T-cell (primary cell): Measurements from ENCODE around the gene PDZK1. TPM values are rescaled to one million over a fixed set of nuclear protein-coding genes. Genes with fewer than 3 reads are reported as not detected.
"Not testable (repeated sequence)": the region's sequence is repeated elsewhere in the genome, so short reads cannot be mapped to it uniquely, and the experiment has no call there.

Experiments
- ATAC-seq, 4 experiments: fragments of 200-7000 bp in 3 of 4; fragments of 150-1000 bp in 1 of 4; cut with Tn5 transposase; replicated peaks in 1 of 4; 1 replicate in 3 of 4; 2 replicates in 1 of 4; pipeline ENCODE4 v1.10.0; 2021; ENCODE audit warnings: moderate library complexity in 3 of 4, mild to moderate bottlenecking in 2 of 4, moderate number of reproducible peaks in 1 of 4
- CTCF ChIA-PET, 2 donors: fragments of 300-600 bp; sonication (Branson Sonifier 250); formaldehyde crosslinking; loops; one replicate each; lab custom pipeline; 2022; ENCODE audit warnings: antibody characterized with exemption in 2 of 2; lab: Charles Lee
- POLR2A ChIA-PET, 2 donors: fragments of 300-600 bp; sonication (Branson Sonifier 250); formaldehyde crosslinking; loops; one replicate each; lab custom pipeline; 2022; ENCODE audit warnings: antibody characterized with exemption in 2 of 2; lab: Charles Lee
- DNase-seq, 35 experiments: peaks; one replicate each; pipeline versions ENCODE4 v3.0.0 to v3.0.0-alpha.2; 2013 to 2023
- H3K27ac ChIP-seq: one replicate; pipeline ENCODE4 v1.5.1; 2013; ENCODE audit warnings: low read length
- H3K27me3 ChIP-seq, 2 experiments: replicated peaks in 1 of 2; 1 replicate in 1 of 2; 2 replicates in 1 of 2; pipeline versions ENCODE4 v1.6.1 to v1.7.0; 2013; ENCODE audit warnings: low read length in 1 of 2, mixed read lengths in 1 of 2; ENCODE audit not compliant: control insufficient read depth in 2 of 2, insufficient read depth in 2 of 2; ENCODE audit errors: extremely low read depth in 1 of 2
- H3K36me3 ChIP-seq, 2 donors: 1 replicate in 1 of 2; 2 replicates in 1 of 2; pipeline versions ENCODE4 v1.6.1 to v1.7.0; 2013; ENCODE audit warnings: low read length in 1 of 2; ENCODE audit not compliant: control insufficient read depth in 2 of 2, insufficient read depth in 1 of 2; ENCODE audit errors: extremely low read depth in 1 of 2
- H3K4me1 ChIP-seq, 2 experiments: 1 replicate in 1 of 2; 2 replicates in 1 of 2; pipeline versions ENCODE4 v1.6.1 to v1.7.0; 2013; ENCODE audit warnings: low read length in 2 of 2, mixed read lengths in 1 of 2; ENCODE audit not compliant: insufficient read depth in 2 of 2, control insufficient read depth in 1 of 2; ENCODE audit errors: extremely low read depth in 1 of 2
- H3K4me3 ChIP-seq, 2 donors: 1 replicate in 1 of 2; 2 replicates in 1 of 2; pipeline versions ENCODE4 v1.5.1 to v1.7.0; 2013; ENCODE audit warnings: mild to moderate bottlenecking in 2 of 2, low read length in 1 of 2, moderate library complexity in 1 of 2; ENCODE audit not compliant: control insufficient read depth in 1 of 2; ENCODE audit errors: extremely low read depth in 1 of 2
- H3K9me3 ChIP-seq: 2 replicates; pipeline ENCODE4 v1.7.0; 2013
- H3K27ac Mint-ChIP-seq, 2 donors: one replicate each; pipeline ENCODE4 v1.8.0; 2020 to 2021; ENCODE audit warnings: mild to moderate bottlenecking in 2 of 2, mixed read lengths in 2 of 2
- H3K27me3 Mint-ChIP-seq, 2 donors: one replicate each; pipeline ENCODE4 v1.8.0; 2021 to 2022; ENCODE audit warnings: mixed read lengths in 2 of 2
- H3K36me3 Mint-ChIP-seq: one replicate; pipeline ENCODE4 v1.8.0; 2021; ENCODE audit warnings: mixed read lengths
- H3K4me1 Mint-ChIP-seq, 3 donors: one replicate each; pipeline ENCODE4 v1.8.0; 2020 to 2022; ENCODE audit warnings: mixed read lengths in 3 of 3, mild to moderate bottlenecking in 1 of 3
- H3K4me3 Mint-ChIP-seq, 3 donors: one replicate each; pipeline ENCODE4 v1.8.0; 2020 to 2022; ENCODE audit warnings: mild to moderate bottlenecking in 3 of 3, mixed read lengths in 3 of 3, moderate library complexity in 3 of 3
- H3K9me3 Mint-ChIP-seq, 3 donors: one replicate each; pipeline ENCODE4 v1.8.0; 2020 to 2022; ENCODE audit warnings: mixed read lengths in 3 of 3
- WGBS: methylation state at CpG from one replicate; pipeline ENCODE4 v1.1.5; 2013; ENCODE audit warnings: missing lambda C conversion rate; ENCODE audit not compliant: insufficient coverage; 5-methylcytosine and 5-hydroxymethylcytosine counted together
- total RNA-seq, 35 experiments: library from RNA in 6 of 35; stranded (reverse) in 6 of 35; fragments of 120-200 nt in 1 of 35; gene quantifications; one replicate each; pipeline versions ENCODE4 v1.2.1 to v1.2.4 and lab custom pipeline; 2013 to 2026

PDZK1 gene
- total RNA-seq, 5 donors from 2014 or later (not counting 1 experiment from before 2014, with no cell fraction given): 0.39 TPM; not detected in 4

DNA sequence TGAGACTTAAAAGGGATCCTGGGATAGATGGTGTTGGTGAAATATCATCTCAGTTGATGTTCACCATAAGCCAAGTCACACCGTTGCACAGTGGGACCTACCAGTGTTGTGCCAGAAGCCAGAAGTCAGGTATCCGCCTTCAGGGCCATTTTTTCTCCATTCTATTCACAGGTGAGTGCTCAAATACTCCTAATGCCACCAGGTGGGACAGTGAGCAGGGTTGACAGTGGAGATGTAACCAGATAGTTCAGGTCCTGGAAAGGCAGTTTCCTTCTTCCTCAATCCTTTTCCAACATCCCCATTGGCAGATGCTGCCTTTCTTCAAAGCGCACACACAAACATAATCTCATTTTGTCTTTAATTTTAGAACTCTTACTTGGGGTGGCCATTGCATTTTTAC lies 23.7 kb upstream of the PDZK1 start:
- H3K4me1 ChIP-seq: no peaks in the 10 kb centered on the region
- DNase-seq (no peak), ATAC-seq (no peak)
- peaks cover 0 to 14% of the 10 kb centered on the region in 2 donors for H3K36me3 ChIP-seq
- Mint-ChIP-seq H3K36me3 (peaks cover 5% of the 10 kb centered on the region), H3K4me1 (no peaks in the 10 kb centered on the region), H3K4me3 (no peak overlapping the region), H3K27me3 (no peaks in the 10 kb centered on the region), H3K27ac (no peak overlapping the region), H3K9me3 (no peaks in the 10 kb centered on the region)
- POLR2A ChIA-PET: no interaction called here
- CTCF ChIA-PET: no interaction called here
- H3K27ac ChIP-seq: no peak overlapping the region
- no peaks in the 10 kb centered on the region for H3K9me3 ChIP-seq
- H3K27me3 ChIP-seq: no peaks in the 10 kb centered on the region
- no peak overlapping the region for H3K4me3 ChIP-seq
- no CpG with 5 or more reads among the region's 3 CpGs for WGBS

DNA sequence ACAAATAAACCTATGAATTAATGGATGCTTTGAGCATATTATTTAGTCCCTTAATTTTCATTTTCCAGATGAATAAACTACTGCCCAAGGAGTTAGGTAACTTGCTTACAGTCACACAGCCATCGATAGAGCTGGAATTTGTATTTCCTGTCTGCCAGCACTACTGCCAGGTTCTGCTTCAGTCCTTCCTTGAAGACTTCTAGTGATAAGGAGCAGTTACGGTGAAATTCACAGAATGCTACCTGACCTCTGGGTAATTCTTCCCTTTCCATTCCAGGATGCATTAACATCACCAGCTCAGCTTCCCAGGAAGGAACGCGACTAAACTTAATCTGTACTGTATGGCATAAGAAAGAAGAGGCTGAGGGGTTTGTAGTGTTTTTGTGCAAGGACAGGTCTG lies 23.3 kb upstream of the PDZK1 start:
- no peaks in the 10 kb centered on the region for H3K4me1 Mint-ChIP-seq
- Histone ChIP-seq H3K4me3 (no peak overlapping the region), H3K9me3 (no peaks in the 10 kb centered on the region), H3K27ac (no peak overlapping the region), H3K4me1 (no peaks in the 10 kb centered on the region), H3K36me3 (peaks cover 0 to 14% of the 10 kb centered on the region in 2 donors), H3K27me3 (no peaks in the 10 kb centered on the region)
- ATAC-seq: no peak
- no peaks in the 10 kb centered on the region for H3K27me3 Mint-ChIP-seq
- no peak overlapping the region for H3K4me3 Mint-ChIP-seq
- no CpG with 5 or more reads among the region's 4 CpGs for WGBS
- CTCF ChIA-PET: no interaction called here
- no peak overlapping the region for H3K27ac Mint-ChIP-seq
- H3K9me3 Mint-ChIP-seq: no peaks in the 10 kb centered on the region
- H3K36me3 Mint-ChIP-seq: peaks cover 5% of the 10 kb centered on the region
- no peak for DNase-seq
- POLR2A ChIA-PET: no interaction called here

DNA sequence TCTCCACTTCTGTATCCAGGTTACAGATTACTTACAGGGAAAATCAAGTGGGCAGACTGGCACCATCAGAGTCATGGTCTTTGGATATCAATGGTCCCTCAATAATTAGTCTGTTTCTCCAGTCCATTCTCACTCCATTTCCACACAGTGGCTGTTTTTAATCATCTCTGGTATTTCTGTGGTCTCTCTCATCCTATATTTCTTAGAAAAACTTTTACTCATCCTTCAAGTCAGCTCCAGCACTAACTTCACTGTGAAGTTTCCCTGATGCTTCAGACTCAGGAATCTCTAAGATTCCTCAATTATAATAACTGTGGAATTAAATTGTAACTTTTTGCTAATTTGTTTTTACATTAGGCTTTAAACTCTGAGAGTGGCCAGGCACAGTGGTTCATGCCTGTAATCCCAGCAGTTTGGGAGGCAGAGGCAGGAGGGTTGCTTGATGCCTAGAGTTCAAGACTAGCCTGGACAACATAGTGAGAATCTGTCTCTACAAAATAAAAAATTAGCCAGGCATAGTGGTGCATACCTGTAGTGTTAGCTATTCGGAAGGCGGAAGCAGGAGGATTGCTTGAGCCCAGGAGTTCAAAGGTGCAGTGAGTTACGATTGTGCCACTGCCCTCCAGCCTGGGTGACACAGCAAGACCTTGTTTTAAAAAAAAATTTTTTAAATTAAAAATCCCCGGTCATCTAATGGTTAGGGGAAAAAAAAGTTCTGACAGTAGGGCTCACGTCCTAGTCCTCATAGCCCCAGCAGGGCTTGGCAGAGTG lies 22.7 kb upstream of the PDZK1 start:
- H3K4me1 ChIP-seq: no peaks in the 10 kb centered on the region
- H3K4me1 Mint-ChIP-seq: no peaks in the 10 kb centered on the region
- peaks cover 5% of the 10 kb centered on the region for H3K36me3 Mint-ChIP-seq
- no peak for DNase-seq
- 95% methylated on average over 4 of the region's 5 CpGs for WGBS
- POLR2A ChIA-PET: no interaction called here
- no peaks in the 10 kb centered on the region for H3K9me3 ChIP-seq
- H3K4me3 Mint-ChIP-seq: no peak overlapping the region
- peaks cover 0 to 14% of the 10 kb centered on the region in 2 donors for H3K36me3 ChIP-seq
- no peaks in the 10 kb centered on the region for H3K9me3 Mint-ChIP-seq
- no peak for ATAC-seq
- H3K27me3 Mint-ChIP-seq: no peaks in the 10 kb centered on the region
- no peak overlapping the region for H3K27ac Mint-ChIP-seq
- no peak overlapping the region for H3K27ac ChIP-seq
- no peaks in the 10 kb centered on the region for H3K27me3 ChIP-seq
- no peak overlapping the region for H3K4me3 ChIP-seq
- CTCF ChIA-PET: no interaction called here

DNA sequence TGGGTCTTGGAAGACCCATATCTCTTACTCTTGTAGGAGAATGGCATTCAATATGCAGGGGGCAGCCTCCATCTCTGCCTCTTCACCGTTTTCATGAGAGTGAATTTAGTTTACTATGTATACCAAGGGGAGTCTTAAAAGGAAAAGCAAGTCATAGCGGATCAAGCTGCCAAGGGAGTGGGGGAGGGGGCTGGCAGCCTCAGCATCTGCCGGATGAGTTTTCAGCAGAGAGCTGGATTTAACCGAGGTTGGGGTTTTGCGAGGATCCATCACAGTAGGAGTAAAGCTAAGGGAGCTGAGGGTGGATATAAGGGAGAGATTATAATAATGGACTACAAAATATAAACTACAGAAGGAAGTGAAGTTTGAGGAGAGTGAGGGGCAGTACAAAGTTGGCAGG lies 22.0 kb upstream of the PDZK1 start:
- no peaks in the 10 kb centered on the region for H3K27me3 ChIP-seq
- ChIA-PET CTCF (no interaction called here), POLR2A (no interaction called here)
- Mint-ChIP-seq H3K4me3 (no peak overlapping the region), H3K27me3 (no peaks in the 10 kb centered on the region), H3K9me3 (no peaks in the 10 kb centered on the region), H3K27ac (no peak overlapping the region), H3K4me1 (no peaks in the 10 kb centered on the region), H3K36me3 (peaks cover 5% of the 10 kb centered on the region)
- no peak overlapping the region for H3K27ac ChIP-seq
- H3K9me3 ChIP-seq: no peaks in the 10 kb centered on the region
- no CpG with 5 or more reads among the region's 5 CpGs for WGBS
- no peak for DNase-seq
- H3K4me3 ChIP-seq: no peak overlapping the region
- H3K4me1 ChIP-seq: no peaks in the 10 kb centered on the region
- ATAC-seq: no peak
- peaks cover 0 to 14% of the 10 kb centered on the region in 2 donors for H3K36me3 ChIP-seq

DNA sequence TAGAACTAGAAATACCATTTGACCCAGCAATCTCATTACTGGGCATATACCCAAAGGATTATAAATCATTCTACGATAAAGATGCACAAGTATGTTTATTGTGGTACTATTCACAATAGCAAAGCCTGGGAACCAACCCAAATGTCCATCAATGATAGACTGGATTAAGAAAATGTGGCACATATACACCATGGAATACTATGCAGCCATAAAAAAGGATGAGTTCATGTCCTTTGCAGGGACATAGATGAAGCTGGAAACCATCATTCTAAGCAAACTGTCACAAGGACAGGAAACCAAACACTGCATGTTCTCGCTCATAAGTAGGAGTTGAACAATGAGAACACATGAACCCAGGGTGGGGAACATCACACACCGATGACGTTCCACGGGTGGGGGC lies 19.0 kb upstream of the PDZK1 start:
- H3K27ac Mint-ChIP-seq, POLR2A ChIA-PET, DNase-seq, H3K4me3 Mint-ChIP-seq, H3K4me1 ChIP-seq, CTCF ChIA-PET, H3K27me3 Mint-ChIP-seq, H3K4me3 ChIP-seq, H3K36me3 Mint-ChIP-seq, H3K27ac ChIP-seq, H3K27me3 ChIP-seq, ATAC-seq, H3K9me3 ChIP-seq, H3K9me3 Mint-ChIP-seq, H3K4me1 Mint-ChIP-seq: not testable (repeated sequence)
- no CpG with 5 or more reads among the region's 5 CpGs for WGBS
- peaks cover 0 to 14% of the 10 kb centered on the region in 2 donors for H3K36me3 ChIP-seq

DNA sequence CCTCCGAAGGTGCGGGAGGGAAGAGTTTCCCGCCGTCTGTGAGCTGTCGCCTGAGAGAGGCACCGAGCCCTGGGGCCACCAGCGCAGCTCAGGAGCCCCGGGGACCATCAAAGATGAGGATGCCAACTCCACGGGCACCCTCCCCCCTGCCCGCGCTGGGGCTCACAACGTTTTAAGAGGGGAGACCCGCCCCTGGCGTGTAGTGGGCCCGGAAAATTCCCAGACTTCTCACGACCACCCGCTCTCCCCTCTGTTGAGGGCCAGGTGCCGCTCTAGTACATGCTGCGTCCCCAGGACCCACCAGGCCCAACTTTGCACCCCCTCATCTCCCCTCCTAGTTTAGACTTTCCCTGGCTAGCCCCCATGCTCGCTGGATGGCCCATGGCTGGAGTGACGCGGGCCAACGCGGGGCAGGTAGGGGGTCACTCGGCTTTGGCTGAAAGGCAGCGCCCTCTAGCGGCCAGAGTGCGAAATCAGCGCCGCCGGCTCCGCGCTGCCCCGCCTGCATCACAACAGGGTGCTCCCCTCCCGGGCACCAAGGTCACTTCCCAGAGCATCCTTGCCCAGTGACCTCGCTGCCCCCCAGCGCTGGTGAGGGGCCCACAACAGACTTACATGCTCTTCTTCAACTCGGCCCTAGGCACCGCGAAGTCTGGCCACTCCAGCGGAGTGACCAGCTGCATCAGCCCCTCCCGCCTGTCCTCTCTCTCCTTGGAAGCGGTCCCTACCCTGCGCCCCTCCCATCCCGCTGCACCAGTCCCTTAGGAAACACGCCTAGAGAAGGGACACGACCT lies 13.9 kb upstream of the PDZK1 start:
- Histone ChIP-seq H3K27me3 (peaks cover 0 to 16% of the 10 kb centered on the region in 2 experiments), H3K27ac (no peak overlapping the region), H3K4me3 (peak overlapping the region; percentile 47 to 49), H3K4me1 (peaks cover 0 to 49% of the 10 kb centered on the region in 2 experiments), H3K9me3 (no peaks in the 10 kb centered on the region), H3K36me3 (no peaks in the 10 kb centered on the region)
- POLR2A ChIA-PET: interaction anchor here (0.5 to 1.0 kb wide), 2 partner anchors 30 to 52 kb away, joined by 3 read pairs; no protein-coding TSS in a partner anchor
- Mint-ChIP-seq H3K36me3 (no peaks in the 10 kb centered on the region), H3K27me3 (peaks cover 12 to 18% of the 10 kb centered on the region in 2 donors), H3K4me1 (peaks cover 10 to 30% (median 25%) of the 10 kb centered on the region in 3 donors), H3K4me3 (peak overlapping the region; percentile 60 to 75 (median 65)), H3K9me3 (no peaks in the 10 kb centered on the region), H3K27ac (peak overlapping the region in 1 of 2 donors; percentile 49)
- 10% methylated on average over 46 of the region's 47 CpGs for WGBS
- DNase-seq (peak; percentile 10 to 79 (median 60)), ATAC-seq (peak; percentile 82 to 87 (median 86))
- CTCF ChIA-PET: interaction anchor here (0.6 to 1.2 kb wide), 5 partner anchors 12 to 290 kb away, joined by 3 to 5 read pairs (median 4); no protein-coding TSS in a partner anchor
